PFSK-1 (cell line): ENCODE results near the gene DDTL.

Experiments used
- FOXP2 ChIP-seq: optimal IDR thresholded peaks from 2 replicates; pipeline ENCODE3; 2011; ENCODE audit warnings: borderline replicate concordance, control low read depth, inconsistent platforms; ENCODE audit not compliant: insufficient read depth; ENCODE audit errors: extremely low read length, extremely low read depth
- POLR2AphosphoS5 ChIP-seq: IDR thresholded peaks from 2 replicates; pipeline ENCODE4 v1.6.1; 2012; ENCODE audit warnings: low read depth, mild to moderate bottlenecking, control low read depth, low read length, moderate library complexity
- REST ChIP-seq, 2 experiments: IDR thresholded peaks; 2 replicates each; pipeline versions ENCODE4 v1.6.1 to v1.8.0; 2011 to 2012; ENCODE audit warnings: low read depth in 2 of 2, low read length in 2 of 2, control low read depth in 1 of 2, inconsistent platforms in 1 of 2, mild to moderate bottlenecking in 1 of 2, moderate library complexity in 1 of 2; ENCODE audit not compliant: insufficient read depth in 1 of 2
- SIN3A ChIP-seq: IDR thresholded peaks from 2 replicates; pipeline ENCODE4 v1.6.1; 2012; ENCODE audit warnings: mild to moderate bottlenecking, low read length, moderate library complexity, borderline replicate concordance; ENCODE audit not compliant: insufficient read depth
- TAF1 ChIP-seq: IDR thresholded peaks from 2 replicates; pipeline ENCODE4 v1.6.1; 2012; ENCODE audit warnings: low read length, control low read depth, borderline replicate concordance; ENCODE audit not compliant: insufficient read depth

DNA sequence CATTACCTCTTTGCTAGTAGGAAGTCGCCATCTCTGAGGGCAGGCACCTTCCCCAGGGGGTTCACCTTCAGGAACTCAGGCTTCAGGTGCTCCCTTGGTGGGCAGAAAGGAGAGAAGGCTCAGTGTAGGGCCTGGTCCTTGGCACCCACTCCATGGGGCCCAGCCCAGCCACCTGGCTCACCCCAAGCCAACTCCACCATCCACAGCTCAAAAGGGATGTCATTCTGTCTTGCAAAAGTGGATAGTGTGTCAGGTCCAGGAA lies 41.3 kb downstream of the DDTL start:
- TF ChIP-seq POLR2AphosphoS5 (no peak), REST (IDR thresholded peaks at IDR 0.05; ENCODE audit: insufficient read depth in 1 of 2, low read depth in 2 of 2, low read length in 2 of 2) (no peak), TAF1 (no peak), SIN3A (no peak), FOXP2 (no peak)
